Gastrocnemius medialis (tissue), 4 donors: ENCODE data around the gene RPS27L.

ENCODE experiments used
- CTCF ChIP-seq, 5 experiments: fragments of 450-650 bp in 3 of 5; fragments of 200-600 bp in 2 of 5; sonication (generic) in 2 of 5; IDR thresholded peaks in 4 of 5; conservative IDR thresholded peaks in 1 of 5; 1 replicate in 4 of 5; 2 replicates in 1 of 5; pipeline ENCODE4 v1.5.1; 2016 to 2019; ENCODE audit warnings: antibody characterized with exemption in 5 of 5, mild to moderate bottlenecking in 3 of 5, moderate library complexity in 3 of 5
- POLR2A ChIP-seq, 2 donors: fragments of 450-650 bp; IDR thresholded peaks; one replicate each; pipeline ENCODE4 v1.6.1; 2017; ENCODE audit warnings: antibody characterized with exemption in 2 of 2, mild to moderate bottlenecking in 2 of 2, moderate library complexity in 2 of 2

GRCh38 chr15:63191895-63192618 is 34.8 kb upstream of the RPS27L start:
- TF ChIP-seq CTCF (IDR thresholded peaks at IDR 0.05 in 4 of 5, conservative IDR thresholded peaks at IDR 0.05 in 1 of 5): no peak
- no peak for TF ChIP-seq POLR2A (IDR thresholded peaks at IDR 0.05)
